Panc1 (cell line): ENCODE data around the gene CSNK2A2.

Experiments
- POLR2AphosphoS5 ChIP-seq: IDR thresholded peaks from 2 replicates; pipeline ENCODE4 v1.6.1; 2012; ENCODE audit warnings: mild to moderate bottlenecking, low read depth, low read length, moderate library complexity
- SIN3A ChIP-seq: IDR thresholded peaks from 2 replicates; pipeline ENCODE4 v1.6.1; 2012; ENCODE audit warnings: low read depth, mild to moderate bottlenecking, low read length, moderate library complexity, borderline replicate concordance; ENCODE audit not compliant: insufficient read depth
- TF ChIP-seq, protein P1 (sequence below): fragments of 450-650 bp; IDR thresholded peaks from 2 replicates; pipeline ENCODE4 v1.5.1; 2017; ENCODE audit warnings: mild to moderate bottlenecking
- TF ChIP-seq, protein P2 (sequence below), 2 experiments: IDR thresholded peaks; 2 replicates each; pipeline ENCODE4 v1.6.1; 2011 to 2012; ENCODE audit warnings: low read depth in 2 of 2, control low read depth in 1 of 2, low read length in 1 of 2, mild to moderate bottlenecking in 1 of 2, moderate library complexity in 1 of 2; ENCODE audit not compliant: insufficient read depth in 1 of 2

DNA sequence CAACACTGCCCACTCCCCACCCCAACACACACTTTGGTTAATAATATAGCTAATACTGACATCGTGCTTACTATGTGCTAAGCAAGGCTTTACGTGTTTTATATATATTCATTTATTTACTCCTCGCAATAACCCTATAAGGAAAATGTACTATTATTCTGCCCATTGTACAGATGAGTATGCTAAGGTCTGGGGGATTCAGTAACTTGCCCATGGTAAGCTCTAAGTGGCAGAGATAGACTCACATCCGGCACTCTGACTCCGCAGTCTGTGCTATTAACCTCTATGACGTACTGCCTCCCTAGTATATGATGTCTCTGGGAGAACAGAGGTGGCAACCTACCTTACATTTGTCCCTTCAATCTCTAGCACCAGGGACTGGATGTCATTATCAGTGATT, 81.4 kb downstream of the CSNK2A2 start:
- TF ChIP-seq, protein P1, sequence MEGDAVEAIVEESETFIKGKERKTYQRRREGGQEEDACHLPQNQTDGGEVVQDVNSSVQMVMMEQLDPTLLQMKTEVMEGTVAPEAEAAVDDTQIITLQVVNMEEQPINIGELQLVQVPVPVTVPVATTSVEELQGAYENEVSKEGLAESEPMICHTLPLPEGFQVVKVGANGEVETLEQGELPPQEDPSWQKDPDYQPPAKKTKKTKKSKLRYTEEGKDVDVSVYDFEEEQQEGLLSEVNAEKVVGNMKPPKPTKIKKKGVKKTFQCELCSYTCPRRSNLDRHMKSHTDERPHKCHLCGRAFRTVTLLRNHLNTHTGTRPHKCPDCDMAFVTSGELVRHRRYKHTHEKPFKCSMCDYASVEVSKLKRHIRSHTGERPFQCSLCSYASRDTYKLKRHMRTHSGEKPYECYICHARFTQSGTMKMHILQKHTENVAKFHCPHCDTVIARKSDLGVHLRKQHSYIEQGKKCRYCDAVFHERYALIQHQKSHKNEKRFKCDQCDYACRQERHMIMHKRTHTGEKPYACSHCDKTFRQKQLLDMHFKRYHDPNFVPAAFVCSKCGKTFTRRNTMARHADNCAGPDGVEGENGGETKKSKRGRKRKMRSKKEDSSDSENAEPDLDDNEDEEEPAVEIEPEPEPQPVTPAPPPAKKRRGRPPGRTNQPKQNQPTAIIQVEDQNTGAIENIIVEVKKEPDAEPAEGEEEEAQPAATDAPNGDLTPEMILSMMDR, result no peak
- TF ChIP-seq POLR2AphosphoS5 (no peak), SIN3A (no peak)
- TF ChIP-seq, protein P2, sequence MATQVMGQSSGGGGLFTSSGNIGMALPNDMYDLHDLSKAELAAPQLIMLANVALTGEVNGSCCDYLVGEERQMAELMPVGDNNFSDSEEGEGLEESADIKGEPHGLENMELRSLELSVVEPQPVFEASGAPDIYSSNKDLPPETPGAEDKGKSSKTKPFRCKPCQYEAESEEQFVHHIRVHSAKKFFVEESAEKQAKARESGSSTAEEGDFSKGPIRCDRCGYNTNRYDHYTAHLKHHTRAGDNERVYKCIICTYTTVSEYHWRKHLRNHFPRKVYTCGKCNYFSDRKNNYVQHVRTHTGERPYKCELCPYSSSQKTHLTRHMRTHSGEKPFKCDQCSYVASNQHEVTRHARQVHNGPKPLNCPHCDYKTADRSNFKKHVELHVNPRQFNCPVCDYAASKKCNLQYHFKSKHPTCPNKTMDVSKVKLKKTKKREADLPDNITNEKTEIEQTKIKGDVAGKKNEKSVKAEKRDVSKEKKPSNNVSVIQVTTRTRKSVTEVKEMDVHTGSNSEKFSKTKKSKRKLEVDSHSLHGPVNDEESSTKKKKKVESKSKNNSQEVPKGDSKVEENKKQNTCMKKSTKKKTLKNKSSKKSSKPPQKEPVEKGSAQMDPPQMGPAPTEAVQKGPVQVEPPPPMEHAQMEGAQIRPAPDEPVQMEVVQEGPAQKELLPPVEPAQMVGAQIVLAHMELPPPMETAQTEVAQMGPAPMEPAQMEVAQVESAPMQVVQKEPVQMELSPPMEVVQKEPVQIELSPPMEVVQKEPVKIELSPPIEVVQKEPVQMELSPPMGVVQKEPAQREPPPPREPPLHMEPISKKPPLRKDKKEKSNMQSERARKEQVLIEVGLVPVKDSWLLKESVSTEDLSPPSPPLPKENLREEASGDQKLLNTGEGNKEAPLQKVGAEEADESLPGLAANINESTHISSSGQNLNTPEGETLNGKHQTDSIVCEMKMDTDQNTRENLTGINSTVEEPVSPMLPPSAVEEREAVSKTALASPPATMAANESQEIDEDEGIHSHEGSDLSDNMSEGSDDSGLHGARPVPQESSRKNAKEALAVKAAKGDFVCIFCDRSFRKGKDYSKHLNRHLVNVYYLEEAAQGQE (IDR thresholded peaks at IDR 0.05; ENCODE audit: insufficient read depth in 1 of 2, low read depth in 2 of 2, low read length in 1 of 2), result no peak
